Mammary epithelial cell (primary cell): Measurements from ENCODE around the gene SLC23A2.

Source experiments
- EZH2 ChIP-seq: IDR thresholded peaks from 2 replicates; pipeline ENCODE4 v1.6.1; 2012; ENCODE audit warnings: low read length, inconsistent platforms, borderline replicate concordance
- TF ChIP-seq, protein P1 (sequence below), 2 donors: IDR thresholded peaks in 1 of 2; conservative IDR thresholded peaks in 1 of 2; 2 replicates each; pipeline ENCODE4 v1.5.1; 2011 to 2012; ENCODE audit warnings: inconsistent platforms in 2 of 2, low read length in 2 of 2, mild to moderate bottlenecking in 2 of 2, control low read depth in 1 of 2, low read depth in 1 of 2; ENCODE audit not compliant: insufficient read depth in 1 of 2; ENCODE audit errors: extremely low read depth in 1 of 2

- TF ChIP-seq, protein P1, sequence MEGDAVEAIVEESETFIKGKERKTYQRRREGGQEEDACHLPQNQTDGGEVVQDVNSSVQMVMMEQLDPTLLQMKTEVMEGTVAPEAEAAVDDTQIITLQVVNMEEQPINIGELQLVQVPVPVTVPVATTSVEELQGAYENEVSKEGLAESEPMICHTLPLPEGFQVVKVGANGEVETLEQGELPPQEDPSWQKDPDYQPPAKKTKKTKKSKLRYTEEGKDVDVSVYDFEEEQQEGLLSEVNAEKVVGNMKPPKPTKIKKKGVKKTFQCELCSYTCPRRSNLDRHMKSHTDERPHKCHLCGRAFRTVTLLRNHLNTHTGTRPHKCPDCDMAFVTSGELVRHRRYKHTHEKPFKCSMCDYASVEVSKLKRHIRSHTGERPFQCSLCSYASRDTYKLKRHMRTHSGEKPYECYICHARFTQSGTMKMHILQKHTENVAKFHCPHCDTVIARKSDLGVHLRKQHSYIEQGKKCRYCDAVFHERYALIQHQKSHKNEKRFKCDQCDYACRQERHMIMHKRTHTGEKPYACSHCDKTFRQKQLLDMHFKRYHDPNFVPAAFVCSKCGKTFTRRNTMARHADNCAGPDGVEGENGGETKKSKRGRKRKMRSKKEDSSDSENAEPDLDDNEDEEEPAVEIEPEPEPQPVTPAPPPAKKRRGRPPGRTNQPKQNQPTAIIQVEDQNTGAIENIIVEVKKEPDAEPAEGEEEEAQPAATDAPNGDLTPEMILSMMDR (conservative IDR thresholded peaks at IDR 0.05 in 1 of 2, IDR thresholded peaks at IDR 0.05 in 1 of 2; ENCODE audit: extremely low read depth in 1 of 2, insufficient read depth in 1 of 2, low read depth in 1 of 2, low read length in 2 of 2): no peak
- no peak for TF ChIP-seq EZH2
These were observed 168.1 kb downstream of the SLC23A2 start for GRCh38 chr20:4833074-4833728.
